Astrocyte of the cerebellum (primary cell): Measurements from ENCODE around the gene GDI1.

ENCODE experiments used
- DNase-seq: peaks from one replicate; pipeline ENCODE4 v3.0.0-alpha.2; 2011; ENCODE audit warnings: low read depth
- H3K4me3 ChIP-seq: 2 replicates; pipeline ENCODE4 v1.5.1; 2011; ENCODE audit warnings: mild to moderate bottlenecking, low read depth, low read length, moderate library complexity
- CTCF ChIP-seq: IDR thresholded peaks from 2 replicates; pipeline ENCODE4 v1.5.1; 2012; ENCODE audit warnings: low read length, low read depth, moderate library complexity, mild to moderate bottlenecking; ENCODE audit errors: missing control alignments
- in situ Hi-C: cut with HindIII; loops from 2 replicates; pipeline ENCODE4 v1.10.0; 2017; ENCODE audit warnings: low sequenced_read_pairs

GDI1 gene

GRCh38 chrX:154443992-154444754 lies 7.2 kb downstream of the GDI1 start, which contains the start of gene FAM50A:
Gene FAM50A, plus strand, starts transcription at chrX:154444141. Its CDS starts 95 bp downstream, at chrX:154444236.
- no peak for TF ChIP-seq CTCF
- peak within 1 kb of the TSS; percentile 54 for H3K4me3 ChIP-seq
- DNase-seq = no peak
- in situ Hi-C loops = no loop called here

DNA sequence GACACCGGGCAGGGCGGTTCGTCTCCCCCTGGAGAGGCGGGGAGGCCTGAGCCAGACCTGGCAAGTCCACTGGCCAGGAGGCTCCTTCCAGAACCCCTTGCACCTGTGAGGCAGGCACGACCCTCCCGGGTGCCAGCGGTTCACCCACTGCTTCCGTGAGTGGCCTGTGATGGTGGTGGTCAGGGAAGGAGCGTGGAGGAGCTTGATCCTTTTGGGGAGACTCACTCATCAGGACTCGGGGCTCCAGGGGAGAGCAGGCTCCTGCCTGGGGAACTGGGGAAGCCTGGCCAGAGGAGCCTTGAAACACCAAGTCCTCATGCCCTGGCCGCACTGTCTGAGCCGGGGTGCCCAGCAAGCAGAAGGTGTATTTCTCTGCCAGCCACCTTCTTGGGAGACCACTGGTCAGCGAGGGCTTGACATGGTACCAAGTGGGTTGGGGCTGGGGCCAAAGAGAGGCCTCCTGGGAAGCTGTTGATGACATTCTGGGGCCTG lies 7.8 kb downstream of the GDI1 start:
- peak overlapping the region; percentile 54 for H3K4me3 ChIP-seq
- DNase-seq = no peak
- in situ Hi-C loops = loop anchor here (5.0 kb wide), 1 partner anchor 42 kb away; the partner anchor contains the start of gene UBL4A
- TF ChIP-seq CTCF = no peak

DNA sequence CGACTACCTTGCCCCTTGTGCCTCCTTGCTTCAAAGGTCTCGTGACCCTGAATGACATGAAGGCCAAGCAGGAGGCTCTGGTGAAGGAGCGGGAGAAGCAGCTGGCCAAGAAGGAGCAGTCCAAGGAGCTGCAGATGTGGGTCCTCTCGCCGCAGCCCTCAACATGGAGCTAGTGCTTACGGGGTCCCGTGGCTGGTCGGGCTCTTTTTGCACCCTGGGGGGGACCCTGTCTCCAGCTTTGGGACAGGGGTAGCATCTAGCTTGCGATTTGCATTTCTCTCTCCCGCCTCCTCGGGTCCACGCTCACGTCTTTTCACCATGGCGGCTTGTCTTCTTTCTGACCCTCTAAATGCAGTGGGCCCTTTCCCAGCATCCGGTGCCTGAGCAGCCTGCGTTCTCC lies 8.8 kb downstream of the GDI1 start:
- no peak for DNase-seq
- TF ChIP-seq CTCF = no peak
- in situ Hi-C loops = loop anchor here (5.0 kb wide), 1 partner anchor 42 kb away; the partner anchor contains the start of gene UBL4A
- no peak overlapping the region for H3K4me3 ChIP-seq

DNA sequence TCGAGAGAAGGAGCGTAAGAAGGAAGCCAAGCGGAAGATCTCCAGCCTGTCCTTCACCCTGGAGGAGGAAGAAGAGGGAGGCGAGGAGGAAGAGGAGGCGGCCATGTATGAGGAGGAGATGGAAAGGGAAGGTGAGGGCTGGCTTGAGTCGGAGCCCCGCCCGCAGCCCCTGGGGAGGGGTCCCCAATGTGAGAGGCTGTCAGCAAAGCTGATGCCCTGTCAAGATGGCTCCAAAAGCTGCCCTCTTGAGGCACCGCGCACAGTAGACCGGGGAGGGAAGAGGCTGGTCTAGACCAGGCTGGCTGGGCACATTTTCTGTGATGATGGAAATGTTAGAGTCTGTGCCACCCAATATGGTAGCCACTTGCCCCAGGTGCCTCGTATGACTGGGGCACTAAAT lies 9.5 kb downstream of the GDI1 start:
- no peak overlapping the region for H3K4me3 ChIP-seq
- DNase-seq = no peak
- TF ChIP-seq CTCF = no peak
- in situ Hi-C loops = loop anchor here (5.0 kb wide), 1 partner anchor 41 kb away; the partner anchor contains the start of gene UBL4A

DNA sequence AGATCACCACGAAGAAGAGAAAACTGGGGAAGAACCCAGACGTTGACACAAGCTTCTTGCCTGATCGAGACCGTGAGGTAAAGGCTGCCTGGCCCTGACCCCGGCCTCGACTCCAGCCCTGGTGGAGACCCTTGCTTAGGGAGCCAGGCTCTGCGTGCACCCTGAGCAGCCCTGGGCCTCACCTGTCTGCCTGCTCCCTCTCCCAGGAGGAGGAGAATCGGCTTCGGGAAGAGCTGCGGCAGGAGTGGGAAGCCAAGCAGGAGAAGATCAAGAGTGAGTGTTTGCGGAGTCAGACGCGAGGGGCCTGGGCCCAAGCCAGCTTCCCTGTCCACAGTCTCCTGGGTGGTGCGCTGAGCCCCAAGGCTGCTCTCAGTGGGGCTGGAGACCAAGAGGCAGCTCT lies 11.5 kb downstream of the GDI1 start:
- H3K4me3 ChIP-seq = no peak overlapping the region
- DNase-seq = no peak
- in situ Hi-C loops = loop anchor here (5.0 kb wide), 1 partner anchor 39 kb away; the partner anchor contains the start of gene UBL4A
- TF ChIP-seq CTCF = no peak

DNA sequence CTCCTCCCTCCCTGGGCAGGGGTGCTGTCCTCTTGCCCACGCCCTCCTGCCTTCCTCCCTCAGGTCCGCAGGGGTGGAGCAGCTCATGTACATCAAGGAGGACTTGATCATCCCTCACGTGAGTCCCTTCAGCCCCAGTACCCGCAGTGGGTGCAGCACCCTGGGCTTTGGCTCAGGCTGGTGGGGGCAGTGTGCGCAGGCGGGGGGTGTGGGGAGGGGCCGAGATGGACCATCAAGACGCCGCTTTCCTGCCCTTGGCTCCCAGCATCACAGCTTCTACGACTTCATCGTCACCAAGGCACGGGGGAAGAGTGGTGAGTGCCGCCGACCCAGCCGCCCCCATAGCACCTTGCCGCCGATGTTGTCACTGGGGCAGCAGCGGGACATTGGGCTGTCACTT lies 12.7 kb downstream of the GDI1 start:
- TF ChIP-seq CTCF = no peak
- in situ Hi-C loops = loop anchor here (5.0 kb wide), 1 partner anchor 38 kb away; the partner anchor contains the start of gene UBL4A
- no peak for DNase-seq
- H3K4me3 ChIP-seq = no peak overlapping the region
